GM18873 (cell line): Measurements from ENCODE around the gene NRXN3.
A peak's percentile ranks its signal among the peaks of the same experiment; 100 is the strongest.
"Not testable (repeated sequence)": the region's sequence is repeated elsewhere in the genome, so short reads cannot be mapped to it uniquely, and the experiment has no call there.

ENCODE experiments used
- ATAC-seq: cut with Tn5 transposase; IDR thresholded peaks from one replicate; pipeline ENCODE4 v1.9.1; 2021; ENCODE audit warnings: mild to moderate bottlenecking, moderate library complexity, moderate number of reproducible peaks; ENCODE audit not compliant: unreplicated experiment, low FRiP score

NRXN3 gene

DNA sequence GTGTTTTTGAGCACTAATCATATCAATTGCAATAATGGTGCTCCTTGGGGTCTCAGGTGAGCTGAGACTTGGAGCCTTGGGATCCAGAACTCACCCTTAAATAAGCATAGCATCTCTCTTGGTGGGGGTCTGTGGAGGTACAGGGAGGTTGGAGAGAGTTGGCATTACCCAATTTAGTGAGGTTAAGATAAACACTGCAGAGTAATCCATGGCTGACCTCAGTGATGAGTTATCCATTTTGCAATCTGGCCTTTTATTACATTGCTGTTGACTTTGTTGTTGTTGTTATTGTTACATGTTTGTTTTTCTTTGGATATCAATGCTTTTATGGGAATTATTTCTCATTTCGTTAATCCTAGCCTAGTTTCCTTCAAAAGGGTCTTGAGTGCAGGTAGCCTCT is 373.3 kb downstream of the NRXN3 start:
- no peak for ATAC-seq

DNA sequence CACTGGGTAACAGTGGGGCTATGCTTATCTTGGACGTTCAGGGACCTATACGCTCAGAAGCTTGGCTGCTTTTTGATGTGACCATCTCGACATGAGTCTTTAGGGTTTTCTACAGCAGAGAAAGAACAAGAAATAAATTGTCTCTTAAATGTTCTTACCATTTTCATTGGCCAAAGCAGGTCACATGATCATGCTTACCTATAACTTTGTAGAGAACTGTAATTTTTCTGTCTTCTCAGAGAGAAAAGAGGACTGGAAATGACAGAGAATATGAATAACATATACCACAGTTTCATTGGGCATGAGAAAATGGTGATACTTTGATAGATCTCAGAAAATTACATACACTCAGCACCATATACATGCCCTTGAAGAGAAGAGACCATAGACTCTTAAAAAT is 390.9 kb downstream of the NRXN3 start:
- ATAC-seq, result no peak

DNA sequence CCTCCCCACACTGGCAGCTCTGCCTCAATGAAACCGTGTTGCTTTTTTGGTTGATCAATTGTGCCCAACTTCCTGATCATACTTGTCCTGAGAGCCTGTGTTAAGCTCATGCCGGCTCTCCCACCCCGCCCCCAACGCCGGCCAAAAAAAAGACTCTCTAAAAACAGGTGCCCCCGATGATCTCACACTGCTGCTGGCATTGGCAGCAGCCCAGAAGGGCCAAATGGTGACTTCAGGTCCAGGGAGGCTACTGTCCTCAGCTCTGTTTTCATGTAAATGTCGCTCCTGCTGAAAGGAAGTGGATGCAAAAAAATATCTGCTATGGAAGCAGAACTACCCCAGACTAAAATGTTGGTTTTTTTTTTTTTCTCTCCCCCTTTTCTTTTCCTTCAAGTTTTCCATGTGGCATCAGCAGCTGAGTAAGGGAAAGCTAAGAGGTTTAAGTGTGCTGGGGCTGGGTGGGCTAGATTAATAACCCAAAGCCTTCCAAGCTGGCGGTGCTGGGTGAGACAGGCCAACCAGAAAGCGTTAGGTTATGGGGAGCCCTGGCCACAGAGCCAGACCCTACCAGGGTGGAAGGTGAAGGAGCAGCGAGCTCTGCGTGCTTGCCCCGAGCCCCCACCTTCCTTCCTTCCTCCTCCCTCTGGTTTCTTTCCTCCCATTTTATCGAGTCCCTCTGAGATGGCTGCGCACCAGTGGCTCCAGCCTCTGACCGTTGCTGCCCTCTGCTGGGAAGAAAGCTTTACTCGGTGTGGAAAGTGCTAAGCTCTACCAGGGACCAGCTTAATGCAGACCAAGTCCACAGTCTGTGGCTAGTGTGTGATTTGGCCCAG is 396.1 kb downstream of the NRXN3 start:
- ATAC-seq, result peak; percentile 69

DNA sequence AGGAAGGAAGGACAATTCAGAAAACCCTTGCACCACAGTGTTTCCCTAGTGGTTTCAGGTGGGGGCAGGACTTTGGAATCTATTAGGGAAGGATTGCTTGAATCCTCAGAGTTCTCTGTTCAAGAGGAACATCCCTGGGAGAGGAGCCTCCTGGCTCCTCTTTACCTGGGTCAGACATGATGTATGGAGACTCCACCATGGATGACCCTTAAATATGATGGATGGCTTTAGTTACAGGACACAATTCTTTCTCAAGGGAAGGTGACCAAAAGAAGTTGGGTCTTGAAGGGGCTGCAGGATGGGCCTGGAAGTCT is 396.6 kb downstream of the NRXN3 start:
- no peak for ATAC-seq

DNA sequence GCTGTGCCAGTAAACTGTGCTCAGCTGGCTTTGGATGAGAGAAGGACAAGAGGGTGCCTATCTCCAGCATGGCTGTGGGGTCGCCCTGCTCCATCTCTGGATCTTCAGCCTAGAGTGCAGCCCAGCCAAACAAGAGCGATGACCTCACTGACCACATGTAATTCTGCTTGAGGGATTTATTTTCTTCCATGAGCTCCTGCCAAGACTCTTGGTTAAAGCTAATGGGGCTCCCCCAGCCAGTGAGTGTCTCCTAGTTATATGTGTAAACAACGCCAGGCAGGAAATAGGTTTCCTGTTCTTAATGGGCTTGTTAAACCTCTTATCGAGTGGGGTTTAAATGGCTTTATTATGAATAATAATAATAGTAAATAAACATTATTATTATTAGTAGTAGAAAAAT is 397.2 kb downstream of the NRXN3 start:
- no peak for ATAC-seq

DNA sequence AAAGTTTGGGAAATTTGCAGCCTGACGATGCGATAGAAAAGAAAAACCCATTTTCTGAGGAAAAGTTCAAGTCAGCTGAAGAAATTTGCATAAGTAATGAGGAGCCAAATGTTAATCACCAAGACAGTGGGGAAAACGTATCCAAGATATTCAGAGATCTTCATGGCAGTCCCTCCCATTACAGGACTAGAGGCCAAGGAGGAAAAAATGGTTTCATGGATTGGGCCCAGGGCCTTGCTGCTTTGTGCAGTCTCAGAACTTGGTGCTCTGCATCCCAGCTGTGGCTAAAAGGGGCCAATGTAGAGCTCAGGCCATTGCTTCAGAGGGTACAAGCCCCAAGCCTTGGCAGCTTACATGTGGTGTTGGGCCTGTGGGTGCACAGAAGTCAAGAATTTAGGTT is 403.6 kb downstream of the NRXN3 start:
- ATAC-seq, result not testable (repeated sequence)

DNA sequence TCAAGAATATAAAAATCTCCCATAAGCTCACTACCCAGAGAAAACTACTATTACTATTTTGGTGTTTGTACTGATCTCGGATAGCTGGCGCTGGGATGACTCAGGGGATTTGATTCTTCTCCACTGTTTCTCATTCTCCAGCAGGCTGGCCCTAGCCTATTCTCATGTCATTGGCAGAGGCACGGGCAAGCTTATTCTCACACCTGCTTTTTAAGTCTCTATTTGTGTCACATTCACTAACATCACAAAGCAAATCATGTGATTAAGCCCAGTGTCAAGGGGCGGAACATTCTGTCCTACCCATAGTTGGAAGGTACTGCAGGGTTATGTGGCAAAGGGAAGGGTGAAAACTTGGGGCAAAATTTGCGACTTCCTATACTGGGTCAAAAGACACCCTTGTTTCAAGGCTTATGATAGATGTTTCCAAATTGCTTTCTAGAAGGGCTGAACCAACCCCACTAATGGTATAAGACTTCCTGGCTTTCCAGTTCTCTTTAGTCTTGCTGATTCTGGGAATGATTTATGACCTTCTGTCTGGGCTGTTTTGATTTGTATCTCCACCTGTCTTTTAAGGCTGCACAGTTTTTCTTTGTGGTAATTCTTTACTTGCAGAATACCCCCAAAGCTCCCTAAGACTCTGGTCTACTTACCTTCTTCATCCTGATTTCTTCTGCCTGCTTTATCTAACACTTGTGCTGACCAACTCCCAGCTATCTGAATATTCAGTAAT is 406.4 kb downstream of the NRXN3 start:
- no peak for ATAC-seq

DNA sequence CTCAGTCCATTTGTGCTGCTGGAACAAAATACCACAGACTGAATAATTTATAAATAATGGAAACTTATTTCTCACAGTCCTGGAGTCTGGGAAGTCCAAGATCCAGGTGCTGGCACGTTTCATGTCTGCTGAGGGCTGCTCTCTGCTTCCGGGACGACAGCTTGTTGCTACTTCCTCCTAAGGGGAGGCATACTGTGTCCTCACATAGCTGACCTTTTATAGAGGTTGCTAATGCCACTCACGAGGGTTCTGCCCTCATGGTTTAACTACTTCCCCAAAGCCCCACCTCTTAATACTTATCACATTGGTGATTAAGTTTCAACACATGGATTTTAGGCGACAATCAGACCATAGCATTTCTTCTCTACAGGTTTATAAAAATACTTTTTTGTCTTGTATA is 411.1 kb downstream of the NRXN3 start:
- no peak for ATAC-seq

DNA sequence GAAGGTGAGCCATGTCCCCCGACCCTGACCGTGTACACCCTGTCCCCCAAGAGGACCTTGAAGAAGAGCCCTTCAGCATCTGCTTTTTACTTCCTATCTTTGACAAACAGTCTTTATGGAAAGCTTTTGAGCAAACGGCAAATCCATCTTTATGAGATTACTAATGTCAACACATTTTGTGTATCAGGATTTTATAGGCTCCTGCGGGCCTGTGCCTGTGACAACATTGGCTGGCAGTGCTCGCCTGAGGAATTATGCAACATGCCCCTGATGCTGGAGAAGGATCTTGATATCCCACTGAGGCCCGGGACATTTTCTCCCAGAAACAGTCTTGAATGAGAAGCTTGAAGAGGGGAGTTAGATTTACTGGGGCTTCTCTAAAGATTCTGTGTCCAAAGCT is 416.5 kb downstream of the NRXN3 start:
- ATAC-seq, result no peak

DNA sequence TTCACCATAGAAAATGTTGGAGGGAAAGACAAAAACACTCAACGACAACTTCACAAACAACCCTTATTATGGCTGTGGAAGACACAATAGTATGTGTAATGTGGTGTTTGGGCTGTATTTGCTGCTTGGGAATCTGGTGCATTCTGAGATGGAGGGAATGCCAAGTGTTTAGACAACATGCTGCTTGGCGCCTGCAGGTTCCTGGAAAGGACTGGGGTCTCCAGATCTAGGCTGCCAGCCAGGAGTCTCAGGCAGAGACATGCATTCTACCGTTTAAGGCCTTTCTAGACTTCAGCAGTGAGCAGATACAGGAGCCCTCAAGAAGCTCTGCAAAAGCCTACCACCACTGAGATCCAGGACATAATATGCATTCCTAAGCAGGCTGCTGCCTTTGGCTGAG is 418.7 kb downstream of the NRXN3 start:
- ATAC-seq, result no peak

DNA sequence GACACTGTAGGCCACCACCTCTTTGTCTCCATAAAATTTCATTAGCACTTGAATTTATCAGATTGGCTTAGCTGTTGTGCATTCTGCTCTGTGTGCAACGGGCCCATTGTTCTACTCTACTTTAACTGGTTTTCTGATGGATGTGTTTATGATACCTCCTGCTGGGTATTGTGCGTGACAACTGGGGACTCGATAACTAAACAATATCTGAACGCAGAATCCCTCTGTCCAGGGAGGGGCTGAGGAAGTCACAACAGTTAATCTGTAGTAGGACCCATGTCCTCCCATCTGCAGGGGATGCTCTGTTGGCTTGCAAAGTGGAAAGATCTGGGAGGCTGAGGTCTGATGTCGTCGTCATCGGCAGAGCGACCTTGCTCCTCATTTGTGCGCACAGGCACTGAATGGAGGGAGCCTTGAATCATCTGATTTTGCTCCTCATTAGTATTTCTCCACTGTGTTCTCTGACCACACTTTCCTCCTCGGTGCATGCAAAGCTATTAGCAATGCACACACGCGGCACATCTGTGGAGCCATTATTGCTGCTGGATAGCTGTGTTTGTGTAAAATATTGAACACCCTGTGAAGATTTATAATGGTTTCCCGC is 422.5 kb downstream of the NRXN3 start:
- ATAC-seq, result no peak

DNA sequence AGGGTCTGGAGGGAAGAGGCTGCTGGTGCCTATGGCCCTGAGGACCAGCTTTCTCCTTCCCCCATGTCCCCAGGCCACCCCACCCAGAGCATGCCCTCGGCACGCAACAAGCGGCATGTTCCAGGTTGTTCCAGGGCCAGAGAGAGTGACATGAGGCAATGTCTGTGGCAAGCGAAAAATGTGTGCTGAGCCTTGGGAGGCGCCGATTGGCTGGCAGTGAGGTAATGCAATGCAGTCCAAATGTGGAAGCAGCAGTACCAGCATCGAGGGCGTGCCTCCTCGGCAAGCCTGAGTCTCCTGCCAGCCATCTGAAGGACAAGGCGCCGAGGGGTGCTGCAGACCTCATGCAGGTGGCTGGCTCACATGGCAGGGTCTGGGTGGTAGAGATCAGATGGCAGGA is 423.8 kb downstream of the NRXN3 start:
- no peak for ATAC-seq

DNA sequence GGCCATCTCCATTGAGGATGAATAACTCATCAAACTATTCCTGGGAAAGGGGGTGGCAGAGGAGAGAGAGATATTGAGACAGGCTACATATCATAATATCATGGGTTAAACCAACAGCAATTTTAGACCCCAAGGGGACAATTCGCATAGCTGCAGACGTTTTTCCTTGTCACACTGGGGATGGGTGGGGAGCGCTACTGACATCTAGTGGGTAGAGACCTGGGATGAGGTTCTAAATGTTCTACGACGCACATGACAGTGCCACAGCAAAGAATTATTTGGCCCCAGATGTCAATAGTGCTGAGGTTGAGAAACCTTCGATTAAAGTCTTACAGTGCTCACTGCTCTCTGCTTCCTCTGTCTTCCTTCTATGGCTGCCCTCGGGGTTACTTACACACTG is 425.6 kb downstream of the NRXN3 start:
- no peak for ATAC-seq

DNA sequence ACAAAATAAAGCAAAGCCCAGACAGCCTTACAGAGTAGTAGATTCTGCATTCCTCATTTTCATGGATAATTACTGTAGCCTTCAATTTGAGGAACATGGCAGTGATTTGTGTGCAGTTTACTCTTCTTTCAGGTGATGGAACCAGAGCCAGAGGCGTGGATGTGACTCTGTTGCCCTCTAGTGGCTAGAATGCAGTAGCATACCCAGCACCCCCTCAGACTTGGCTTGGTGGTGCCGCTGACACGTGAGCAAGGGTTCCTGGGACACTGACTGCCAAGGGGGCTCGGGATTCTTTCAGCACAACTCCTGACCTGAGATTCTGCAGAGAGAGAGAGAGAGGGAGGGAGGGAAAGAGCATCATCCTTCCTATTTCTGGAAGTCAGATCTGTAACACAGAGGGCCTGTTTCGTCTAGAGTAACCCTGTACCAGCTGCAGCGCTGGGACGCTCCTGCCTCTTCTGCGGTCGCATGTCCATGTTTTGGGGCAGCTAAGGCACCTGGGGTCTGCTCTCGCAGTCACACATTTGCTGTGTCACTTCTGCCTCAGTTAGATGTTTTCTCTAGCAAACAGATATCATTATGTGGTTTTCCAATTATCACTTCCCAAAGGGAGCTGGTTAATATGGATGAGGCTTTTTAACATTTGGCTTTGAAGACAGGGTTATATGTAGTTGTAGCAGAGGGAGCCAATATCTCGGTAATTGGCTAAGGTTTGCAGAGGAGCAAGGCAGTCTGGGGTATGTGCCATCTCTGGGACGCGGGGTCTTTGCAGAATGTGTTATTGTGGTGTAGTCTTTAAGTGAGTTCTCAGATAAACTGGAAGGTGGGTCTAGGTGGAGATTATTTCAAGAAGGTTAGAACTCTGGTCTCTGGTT is 428.1 kb downstream of the NRXN3 start:
- ATAC-seq, result no peak

DNA sequence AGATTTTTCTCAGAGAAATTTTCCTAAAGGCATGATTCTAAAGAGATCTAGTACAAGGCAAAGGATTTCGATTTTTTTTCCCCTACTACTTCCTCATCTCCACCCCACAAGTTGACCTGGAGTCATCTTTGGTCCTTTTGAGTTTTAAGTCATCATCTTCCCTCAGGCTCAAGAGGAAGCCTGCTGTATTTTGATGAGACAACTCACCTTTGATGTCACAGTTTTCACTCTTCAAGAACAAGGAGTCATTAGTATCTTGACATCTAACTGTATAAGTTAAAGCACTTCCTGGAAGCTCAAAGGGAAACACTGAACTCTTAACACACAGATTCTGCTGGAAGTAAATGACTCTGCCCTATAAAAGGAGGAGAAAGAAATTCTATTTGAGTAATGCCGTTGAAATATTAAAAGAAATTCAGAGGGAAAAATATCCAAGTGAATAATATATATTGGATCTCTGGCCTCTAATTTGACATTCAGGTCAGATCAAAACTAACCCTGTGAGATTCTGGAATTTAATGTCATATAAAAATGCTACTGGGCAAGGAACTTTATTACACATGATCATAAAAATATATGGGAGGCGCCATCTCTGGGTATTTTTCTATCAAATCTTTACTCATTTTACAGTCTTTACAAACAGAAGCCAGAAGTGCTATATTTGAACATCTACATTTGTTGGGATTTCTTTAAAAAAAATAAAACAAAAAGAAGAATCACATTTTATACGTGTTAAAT is 435.0 kb downstream of the NRXN3 start:
- no peak for ATAC-seq

DNA sequence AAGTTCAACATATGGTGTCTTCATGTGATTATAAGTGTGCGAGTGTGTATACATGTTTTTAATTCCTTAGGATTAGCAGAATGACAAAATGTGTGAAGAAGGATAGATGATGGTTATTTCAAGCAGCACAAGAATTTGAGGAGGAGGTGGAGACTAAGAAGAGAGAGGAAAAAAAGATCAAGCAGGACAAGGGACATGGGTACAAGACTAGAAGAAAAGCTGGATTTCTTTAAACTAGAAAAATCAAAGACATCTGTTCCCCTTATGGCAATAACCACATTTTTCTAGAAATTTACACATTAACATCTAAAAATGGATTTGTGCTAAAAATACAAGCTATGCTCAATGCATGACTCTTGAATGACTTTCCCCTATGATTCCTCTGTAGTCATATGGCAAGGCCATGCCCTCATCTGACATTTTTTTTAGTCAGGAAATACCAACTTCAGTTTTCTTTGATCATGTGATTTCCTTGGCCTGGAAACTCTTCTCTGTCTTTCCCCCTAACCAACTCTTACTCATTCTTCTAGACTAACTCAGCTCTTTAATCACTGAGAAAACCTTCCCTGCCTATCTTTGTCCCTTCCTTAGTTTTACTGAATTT is 435.8 kb downstream of the NRXN3 start:
- no peak for ATAC-seq

DNA sequence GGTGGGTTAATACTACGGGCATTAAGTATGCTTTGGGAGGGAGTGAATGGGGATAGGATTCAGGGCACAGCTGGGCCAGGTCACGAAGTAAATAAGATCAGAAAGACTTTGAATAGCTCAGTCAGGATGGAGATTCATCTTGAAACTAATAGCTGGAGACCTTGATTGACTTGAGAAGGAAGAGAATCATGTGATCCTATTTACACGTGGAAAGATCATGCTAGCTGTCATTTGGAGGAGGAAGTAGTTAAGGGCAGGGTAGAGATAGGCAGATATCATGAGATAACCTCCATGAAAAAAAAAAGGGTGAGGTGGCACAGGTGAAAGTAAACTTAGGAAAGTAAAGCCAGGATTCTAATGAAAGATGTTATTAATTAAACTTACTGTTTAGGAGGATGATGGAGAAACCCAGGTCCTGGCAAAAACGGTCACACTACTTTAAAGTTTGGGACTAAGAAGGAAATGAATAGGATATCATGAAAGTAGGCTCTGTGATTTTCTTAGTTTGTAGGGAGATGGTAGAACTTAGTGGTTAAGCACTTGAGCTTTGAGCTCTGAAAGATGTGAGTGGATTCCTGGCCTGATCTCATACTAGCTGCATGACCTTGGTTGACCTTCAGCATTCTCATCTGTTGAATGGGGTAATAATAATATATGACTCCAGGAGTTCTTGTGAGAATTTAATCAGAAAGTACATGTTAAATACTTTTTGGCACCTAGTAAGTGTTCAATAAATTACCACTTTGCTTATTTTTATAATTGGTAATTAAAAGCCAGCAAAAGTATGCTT is 439.0 kb downstream of the NRXN3 start:
- no peak for ATAC-seq

DNA sequence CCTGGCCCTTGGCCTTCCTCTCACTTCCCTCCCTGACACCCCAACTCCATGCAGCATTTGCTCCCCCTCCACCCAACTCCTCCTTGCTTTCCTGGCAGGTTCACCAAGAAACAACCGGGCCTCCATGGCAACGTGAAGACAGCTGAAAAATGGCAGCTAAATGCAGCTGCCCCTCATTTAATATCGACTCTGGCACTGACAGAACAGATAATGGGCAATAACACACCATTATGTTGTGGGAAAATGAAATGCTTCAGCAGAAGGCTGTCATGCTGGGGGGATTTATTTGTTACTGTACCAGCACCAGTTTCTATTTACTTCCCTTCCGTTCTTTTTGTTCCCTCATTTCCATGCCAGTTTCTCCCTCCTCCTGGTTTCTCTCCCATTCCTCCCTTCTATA is 440.8 kb downstream of the NRXN3 start:
- no peak for ATAC-seq
